CD4-positive, alpha-beta T cell (primary cell): ENCODE data around the gene SDK1. TPM values are rescaled to one million over a fixed set of nuclear protein-coding genes. Genes with fewer than 3 reads are reported as not detected.

Experiments
- ATAC-seq: fragments of 200-7000 bp; cut with Tn5 transposase; one replicate; pipeline ENCODE4 v1.10.0; 2022; ENCODE audit warnings: mild to moderate bottlenecking; ENCODE audit not compliant: poor library complexity
- CTCF ChIA-PET: fragments of 350-600 bp; sonication (Branson Sonifier 250); formaldehyde crosslinking; loops from one replicate; lab custom pipeline; 2021; ENCODE audit warnings: antibody characterized with exemption, inconsistent platforms; lab: Charles Lee
- POLR2A ChIA-PET: fragments of 350-600 bp; sonication (Branson Sonifier 250); formaldehyde crosslinking; loops from one replicate; lab custom pipeline; 2021; ENCODE audit warnings: antibody characterized with exemption, inconsistent platforms; lab: Charles Lee
- DNase-seq, 14 experiments: peaks; one replicate each; pipeline ENCODE4 v3.0.0-alpha.2; 2013 to 2020; ENCODE audit warnings: mixed read lengths in 2 of 14
- H3K27ac ChIP-seq, 2 donors: one replicate each; pipeline versions ENCODE4 v1.5.1 to v1.7.0; 2013; ENCODE audit warnings: low read length in 2 of 2, low read depth in 1 of 2, mild to moderate bottlenecking in 1 of 2
- H3K27me3 ChIP-seq, 2 experiments: 1 replicate in 1 of 2; 2 replicates in 1 of 2; pipeline versions ENCODE4 v1.6.1 to v1.7.0; 2013; ENCODE audit warnings: low read length in 2 of 2, control low read depth in 1 of 2, mild to moderate bottlenecking in 1 of 2, moderate library complexity in 1 of 2; ENCODE audit not compliant: insufficient read depth in 2 of 2, control insufficient read depth in 1 of 2
- H3K36me3 ChIP-seq: one replicate; pipeline ENCODE4 v1.6.1; 2013; ENCODE audit warnings: low read length, control low read depth; ENCODE audit not compliant: insufficient read depth
- H3K4me1 ChIP-seq: one replicate; pipeline ENCODE4 v1.6.1; 2013; ENCODE audit warnings: low read length, control low read depth; ENCODE audit not compliant: insufficient read depth
- H3K4me3 ChIP-seq: one replicate; pipeline ENCODE4 v1.5.1; 2013; ENCODE audit warnings: mild to moderate bottlenecking, low read length, moderate library complexity
- H3K9me3 ChIP-seq, 2 experiments: 1 replicate in 1 of 2; 2 replicates in 1 of 2; pipeline versions ENCODE4 v1.6.1 to v1.7.0; 2013; ENCODE audit warnings: low read length in 2 of 2, mild to moderate bottlenecking in 2 of 2, control low read depth in 1 of 2, moderate library complexity in 1 of 2; ENCODE audit not compliant: control insufficient read depth in 1 of 2, insufficient read depth in 1 of 2
- H3K27ac Mint-ChIP-seq: one replicate; pipeline ENCODE4 v1.8.0; 2020; ENCODE audit warnings: mixed read lengths
- H3K27me3 Mint-ChIP-seq: one replicate; pipeline ENCODE4 v1.8.0; 2021; ENCODE audit warnings: mixed read lengths
- H3K36me3 Mint-ChIP-seq: one replicate; pipeline ENCODE4 v1.8.0; 2021; ENCODE audit warnings: low read depth, mixed read lengths
- H3K4me1 Mint-ChIP-seq: one replicate; pipeline ENCODE4 v1.8.0; 2021; ENCODE audit warnings: low read depth, mixed read lengths
- H3K4me3 Mint-ChIP-seq: one replicate; pipeline ENCODE4 v1.8.0; 2020; ENCODE audit warnings: mild to moderate bottlenecking, mixed read lengths
- H3K9me3 Mint-ChIP-seq: one replicate; pipeline ENCODE4 v1.8.0; 2020; ENCODE audit warnings: mixed read lengths
- CTCF ChIP-seq: fragments of 200-600 bp; IDR thresholded peaks from one replicate; pipeline ENCODE4 v1.8.0; 2022; ENCODE audit warnings: antibody characterized with exemption, mild to moderate bottlenecking
- intact Hi-C, 2 experiments: fragments of 100-400 bp; cut with DNase I in 1 of 2; cut with micrococcal nuclease in 1 of 2; formaldehyde crosslinking; loops; one replicate each; pipeline versions ENCODE4 v1.15.1 to v1.9.0; 2023 to 2025; cut with DNase I, micrococcal nuclease
- total RNA-seq, 174 experiments: library from RNA in 2 of 174; stranded (reverse) in 2 of 174; gene quantifications; one replicate each; pipeline ENCODE4 v1.2.3 and lab custom pipeline; 2021 to 2026

SDK1 gene
- total RNA-seq, 2 experiments from 2014 or later, result 1.1 to 1.3 TPM

- Histone ChIP-seq H3K4me1 (no peaks in the 10 kb centered on the region), H3K27me3 (no peaks in the 10 kb centered on the region), H3K4me3 (no peak overlapping the region), H3K27ac (no peak overlapping the region), H3K36me3 (no peaks in the 10 kb centered on the region), H3K9me3 (peaks cover 0 to 53% of the 10 kb centered on the region in 2 experiments)
- no peaks in the 10 kb centered on the region for H3K9me3 Mint-ChIP-seq
- ChIA-PET CTCF (no interaction called here), POLR2A (no interaction called here)
- H3K36me3 Mint-ChIP-seq, result no peaks in the 10 kb centered on the region
- H3K27me3 Mint-ChIP-seq, result no peaks in the 10 kb centered on the region
- peaks cover 15% of the 10 kb centered on the region for H3K4me1 Mint-ChIP-seq
- intact Hi-C loops, result no loop called here
- ATAC-seq (no peak), DNase-seq (no peak)
- H3K4me3 Mint-ChIP-seq, result no peak overlapping the region
- H3K27ac Mint-ChIP-seq, result no peak overlapping the region
- TF ChIP-seq CTCF, result no peak
These were observed 941.7 kb downstream of the SDK1 start for GRCh38 chr7:4242706-4243105.

GRCh38 chr7:4244041-4244440 lies 943.0 kb downstream of the SDK1 start:
- Histone ChIP-seq H3K4me1 (no peaks in the 10 kb centered on the region), H3K27me3 (no peaks in the 10 kb centered on the region), H3K27ac (no peak overlapping the region), H3K9me3 (peaks cover 0 to 55% of the 10 kb centered on the region in 2 experiments), H3K36me3 (no peaks in the 10 kb centered on the region), H3K4me3 (no peak overlapping the region)
- no peaks in the 10 kb centered on the region for H3K9me3 Mint-ChIP-seq
- CTCF ChIA-PET, result no interaction called here
- peaks cover 15% of the 10 kb centered on the region for H3K4me1 Mint-ChIP-seq
- ATAC-seq (no peak), DNase-seq (no peak)
- H3K27me3 Mint-ChIP-seq, result no peaks in the 10 kb centered on the region
- no peak for TF ChIP-seq CTCF
- intact Hi-C loops, result no loop called here
- no peak overlapping the region for H3K27ac Mint-ChIP-seq
- no peak overlapping the region for H3K4me3 Mint-ChIP-seq
- no peaks in the 10 kb centered on the region for H3K36me3 Mint-ChIP-seq
- POLR2A ChIA-PET, result no interaction called here

DNA sequence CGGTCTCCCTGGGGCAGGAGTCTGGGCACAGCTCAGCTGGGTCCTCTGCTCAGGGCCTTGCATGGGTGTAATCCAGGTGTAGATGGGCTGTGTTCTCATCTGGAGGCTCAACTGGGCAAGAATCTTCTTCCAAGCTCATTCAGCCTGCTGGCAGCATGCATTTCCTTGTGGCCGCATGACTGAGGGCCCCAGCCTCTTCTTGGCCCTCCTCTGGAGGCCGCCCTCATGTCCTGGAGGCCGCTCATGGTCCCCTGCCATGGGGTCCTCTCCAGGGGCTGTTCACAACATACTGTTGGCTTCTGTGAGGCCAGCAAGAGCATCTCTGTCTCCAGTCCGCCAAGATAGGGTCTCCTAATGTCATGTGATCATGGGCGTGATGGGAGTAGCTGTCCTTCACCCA lies 943.6 kb downstream of the SDK1 start:
- Histone ChIP-seq H3K9me3 (peaks cover 0 to 59% of the 10 kb centered on the region in 2 experiments), H3K27ac (no peak overlapping the region), H3K4me3 (no peak overlapping the region), H3K4me1 (no peaks in the 10 kb centered on the region), H3K36me3 (no peaks in the 10 kb centered on the region), H3K27me3 (no peaks in the 10 kb centered on the region)
- Mint-ChIP-seq H3K9me3 (no peaks in the 10 kb centered on the region), H3K4me1 (peaks cover 15% of the 10 kb centered on the region), H3K27me3 (no peaks in the 10 kb centered on the region), H3K4me3 (no peak overlapping the region), H3K36me3 (no peaks in the 10 kb centered on the region), H3K27ac (no peak overlapping the region)
- no peak for ATAC-seq
- POLR2A ChIA-PET, result no interaction called here
- CTCF ChIA-PET, result no interaction called here
- DNase-seq, result no peak
- intact Hi-C loops, result no loop called here
- TF ChIP-seq CTCF, result no peak
